ENCODE results near the gene HOXD3.

- TF ChIP-seq CTCF (IDR thresholded peaks at IDR 0.05; ENCODE audit: low read depth, low read length), result no peak
- TF ChIP-seq POLR2A (IDR thresholded peaks at IDR 0.05; ENCODE audit: extremely low read depth, insufficient read length), result no peak
Measured at GRCh38 chr2:176173567-176174381, 16.7 kb downstream of the HOXD3 start.
